Brain microvascular endothelial cell (primary cell): ENCODE results near the gene LSM12.
A peak's percentile ranks its signal among the peaks of the same experiment; 100 is the strongest.

Experiments
- DNase-seq: peaks from one replicate; pipeline ENCODE4 v3.0.0-alpha.2; 2020
- H3K27ac ChIP-seq: fragments of 250-450 bp; sonication (Bioruptor Pico); 2 replicates; pipeline ENCODE4 v1.5.1; 2020; ENCODE audit warnings: mild to moderate bottlenecking, moderate library complexity
- H3K27me3 ChIP-seq: fragments of 250-450 bp; sonication (Bioruptor Pico); replicated peaks from 2 replicates; pipeline ENCODE4 v1.5.1; 2020; ENCODE audit warnings: mild to moderate bottlenecking
- H3K36me3 ChIP-seq: fragments of 250-450 bp; sonication (Bioruptor Pico); replicated peaks from 2 replicates; pipeline ENCODE4 v1.5.1; 2020; ENCODE audit warnings: mild to moderate bottlenecking
- H3K4me3 ChIP-seq: 2 replicates; pipeline ENCODE4 v1.5.1; 2011; ENCODE audit warnings: low read depth, mild to moderate bottlenecking, control low read depth, low read length, moderate library complexity
- CTCF ChIP-seq: IDR thresholded peaks from 2 replicates; pipeline ENCODE4 v1.5.1; 2011; ENCODE audit warnings: low read depth, mild to moderate bottlenecking, moderate library complexity, low read length, control low read depth, inconsistent platforms; ENCODE audit errors: missing control alignments
- in situ Hi-C: cut with HindIII; loops from 2 replicates; pipeline ENCODE4 v1.10.0; 2017; ENCODE audit warnings: low sequenced_read_pairs, low pct_ligation_motif_present

Gene LSM12

GRCh38 chr17:44075598-44076293, 9.3 kb upstream of the LSM12 start:
- DNase-seq = no peak
- in situ Hi-C loops = no loop called here
- no peak for TF ChIP-seq CTCF
- Histone ChIP-seq H3K4me3 (no peak overlapping the region), H3K27ac (no peak overlapping the region), H3K36me3 (peaks cover 19% of the 10 kb centered on the region), H3K27me3 (no peaks in the 10 kb centered on the region)

GRCh38 chr17:44074911-44075285, 8.4 kb upstream of the LSM12 start:
- TF ChIP-seq CTCF = no peak
- Histone ChIP-seq H3K4me3 (no peak overlapping the region), H3K27me3 (no peaks in the 10 kb centered on the region), H3K27ac (no peak overlapping the region), H3K36me3 (peaks cover 19% of the 10 kb centered on the region)
- in situ Hi-C loops = no loop called here
- DNase-seq = no peak

- Histone ChIP-seq H3K4me3 (no peak overlapping the region), H3K27me3 (no peaks in the 10 kb centered on the region), H3K36me3 (peaks cover 19% of the 10 kb centered on the region), H3K27ac (no peak overlapping the region)
- DNase-seq = no peak
- no peak for TF ChIP-seq CTCF
- in situ Hi-C loops = no loop called here
Measured at GRCh38 chr17:44074231-44074910, 7.9 kb upstream of the LSM12 start.

- Histone ChIP-seq H3K27me3 (no peaks in the 10 kb centered on the region), H3K4me3 (peak overlapping the region; percentile 79), H3K36me3 (peaks cover 18% of the 10 kb centered on the region), H3K27ac (peak overlapping the region; percentile 92)
- DNase-seq = no peak
- no peak for TF ChIP-seq CTCF
- in situ Hi-C loops = no loop called here
Measured at GRCh38 chr17:44071772-44072171, 5.3 kb upstream of the LSM12 start.

GRCh38 chr17:44071198-44071520, 4.7 kb upstream of the LSM12 start:
- no peak for TF ChIP-seq CTCF
- H3K27ac ChIP-seq = peak overlapping the region; percentile 92
- in situ Hi-C loops = no loop called here
- H3K36me3 ChIP-seq = peaks cover 12% of the 10 kb centered on the region
- peak overlapping the region; percentile 79 for H3K4me3 ChIP-seq
- H3K27me3 ChIP-seq = no peaks in the 10 kb centered on the region
- no peak for DNase-seq
